CD4-positive, CD25-positive, alpha-beta regulatory T cell (primary cell): ENCODE measurements around the gene SMAD3. TPM values are rescaled to one million over a fixed set of nuclear protein-coding genes. Genes with fewer than 3 reads are reported as not detected.

Source experiments
- ATAC-seq, 2 donors: fragments of 150-1000 bp; cut with Tn5 transposase; one replicate each; pipeline ENCODE4 v1.10.0; 2021; ENCODE audit warnings: low read depth in 2 of 2, moderate number of reproducible peaks in 2 of 2, moderate library complexity in 1 of 2
- DNase-seq, 3 donors: peaks; one replicate each; pipeline versions ENCODE4 v3.0.0 to v3.0.0-alpha.2; 2012 to 2022; ENCODE audit warnings: mixed read lengths in 1 of 3
- H3K27ac ChIP-seq: one replicate; pipeline ENCODE4 v1.7.0; 2013; ENCODE audit warnings: mild to moderate bottlenecking, low read length; ENCODE audit not compliant: insufficient read depth, poor library complexity, severe bottlenecking
- H3K27me3 ChIP-seq: one replicate; pipeline ENCODE4 v1.7.0; 2013; ENCODE audit warnings: low read length; ENCODE audit not compliant: control insufficient read depth, insufficient read depth
- H3K36me3 ChIP-seq: one replicate; pipeline ENCODE4 v1.7.0; 2013; ENCODE audit warnings: mild to moderate bottlenecking, low read length, moderate library complexity; ENCODE audit not compliant: control insufficient read depth, insufficient read depth
- H3K4me1 ChIP-seq: 2 replicates; pipeline ENCODE4 v1.7.0; 2013; ENCODE audit warnings: mild to moderate bottlenecking, low read length; ENCODE audit not compliant: insufficient read depth, control insufficient read depth, poor library complexity, severe bottlenecking
- H3K4me3 ChIP-seq: one replicate; pipeline ENCODE4 v1.7.0; 2013; ENCODE audit warnings: low read depth, mild to moderate bottlenecking, low read length, moderate library complexity
- H3K9me3 ChIP-seq, 2 experiments: 1 replicate in 1 of 2; 2 replicates in 1 of 2; pipeline ENCODE4 v1.7.0; 2013; ENCODE audit warnings: low read length in 2 of 2, mild to moderate bottlenecking in 1 of 2, moderate library complexity in 1 of 2; ENCODE audit not compliant: control insufficient read depth in 2 of 2
- H3K27ac Mint-ChIP-seq, 3 donors: one replicate each; pipeline ENCODE4 v1.8.0; 2020 to 2022; ENCODE audit warnings: mild to moderate bottlenecking in 3 of 3, mixed read lengths in 3 of 3, moderate library complexity in 2 of 3
- H3K27me3 Mint-ChIP-seq: one replicate; pipeline ENCODE4 v1.8.0; 2022; ENCODE audit warnings: mild to moderate bottlenecking, mixed read lengths
- H3K36me3 Mint-ChIP-seq: one replicate; pipeline ENCODE4 v1.8.0; 2020; ENCODE audit warnings: mixed read lengths
- H3K4me1 Mint-ChIP-seq, 4 donors: one replicate each; pipeline ENCODE4 v1.8.0; 2020 to 2022; ENCODE audit warnings: mixed read lengths in 4 of 4, mild to moderate bottlenecking in 1 of 4
- H3K4me3 Mint-ChIP-seq, 4 donors: one replicate each; pipeline ENCODE4 v1.8.0; 2020 to 2022; ENCODE audit warnings: mild to moderate bottlenecking in 4 of 4, mixed read lengths in 4 of 4, moderate library complexity in 3 of 4
- H3K9me3 Mint-ChIP-seq, 7 donors: one replicate each; pipeline ENCODE4 v1.8.0; 2020 to 2022; ENCODE audit warnings: mixed read lengths in 7 of 7, mild to moderate bottlenecking in 3 of 7, moderate library complexity in 2 of 7
- polyA plus RNA-seq, 4 donors: library from polyadenylated mRNA; unstranded; fragments of 300-500 nt; fragmentation: Illumina TruSeq; gene quantifications; one replicate each; pipeline ENCODE4 v1.2.3, GENCODE V29; 2021
- total RNA-seq: library from RNA; stranded (reverse); gene quantifications from one replicate; pipeline ENCODE4 v1.2.3, GENCODE V29; 2022

Gene SMAD3
- total and polyA plus RNA-seq, 5 donors from 2014 or later = 12.0 to 76.6 (median 14.7) TPM

GRCh38 chr15:67145710-67146109, 80.3 kb downstream of the SMAD3 start:
- peaks cover 54 to 97% (median 79%) of the 10 kb centered on the region in 4 donors for H3K4me1 Mint-ChIP-seq
- H3K27ac Mint-ChIP-seq = peak overlapping the region in 2 of 3 donors; percentile 40 to 93
- peak overlapping the region in 3 of 4 donors; percentile 11 to 78 (median 72) for H3K4me3 Mint-ChIP-seq
- peaks cover 2% of the 10 kb centered on the region for H3K36me3 ChIP-seq
- H3K27ac ChIP-seq = no peak overlapping the region
- H3K4me3 ChIP-seq = no peak overlapping the region
- H3K9me3 ChIP-seq = no peaks in the 10 kb centered on the region
- H3K36me3 Mint-ChIP-seq = peaks cover 15% of the 10 kb centered on the region
- H3K4me1 ChIP-seq = peaks cover 59% of the 10 kb centered on the region
- DNase-seq = no peak
- H3K9me3 Mint-ChIP-seq = no peaks in the 10 kb centered on the region
- no peaks in the 10 kb centered on the region for H3K27me3 Mint-ChIP-seq
- H3K27me3 ChIP-seq = no peaks in the 10 kb centered on the region
- no peak for ATAC-seq

GRCh38 chr15:67146234-67146633, 80.8 kb downstream of the SMAD3 start:
- peak overlapping the region; percentile 84 to 96 (median 93) for H3K27ac Mint-ChIP-seq
- Histone ChIP-seq H3K4me1 (peaks cover 56% of the 10 kb centered on the region), H3K27ac (peak overlapping the region; percentile 35)

GRCh38 chr15:67146875-67147381, 81.5 kb downstream of the SMAD3 start:
- no peak for DNase-seq
- no peaks in the 10 kb centered on the region for H3K9me3 Mint-ChIP-seq
- ATAC-seq = peak in 1 of 2 donors; percentile 25
- peaks cover 9% of the 10 kb centered on the region for H3K36me3 Mint-ChIP-seq
- no peaks in the 10 kb centered on the region for H3K9me3 ChIP-seq
- H3K27me3 Mint-ChIP-seq = no peaks in the 10 kb centered on the region
- peak overlapping the region; percentile 84 to 96 (median 93) for H3K27ac Mint-ChIP-seq
- peaks cover 2% of the 10 kb centered on the region for H3K36me3 ChIP-seq
- H3K4me1 ChIP-seq = peaks cover 54% of the 10 kb centered on the region
- peak overlapping the region; percentile 72 to 87 (median 75) for H3K4me3 Mint-ChIP-seq
- H3K27ac ChIP-seq = peak overlapping the region; percentile 36
- peak overlapping the region; percentile 2 for H3K4me3 ChIP-seq
- H3K4me1 Mint-ChIP-seq = peaks cover 50 to 93% (median 70%) of the 10 kb centered on the region in 4 donors
- no peaks in the 10 kb centered on the region for H3K27me3 ChIP-seq

More at GRCh38 chr15:67146234-67146633, 80.8 kb downstream of the SMAD3 start:
- DNase-seq (no peak), ATAC-seq (no peak)
- no peaks in the 10 kb centered on the region for H3K9me3 Mint-ChIP-seq
- Histone ChIP-seq H3K36me3 (peaks cover 2% of the 10 kb centered on the region), H3K9me3 (no peaks in the 10 kb centered on the region), H3K27me3 (no peaks in the 10 kb centered on the region), H3K4me3 (peak overlapping the region; percentile 2)
- H3K4me3 Mint-ChIP-seq = peak overlapping the region; percentile 72 to 87 (median 75)
- H3K36me3 Mint-ChIP-seq = peaks cover 10% of the 10 kb centered on the region
- no peaks in the 10 kb centered on the region for H3K27me3 Mint-ChIP-seq
- peaks cover 50 to 94% (median 75%) of the 10 kb centered on the region in 4 donors for H3K4me1 Mint-ChIP-seq

GRCh38 chr15:67147396-67147949, 82.1 kb downstream of the SMAD3 start:
- peaks cover 4% of the 10 kb centered on the region for H3K36me3 ChIP-seq
- ATAC-seq (no peak), DNase-seq (no peak)
- H3K4me1 ChIP-seq = peaks cover 54% of the 10 kb centered on the region
- no peaks in the 10 kb centered on the region for H3K27me3 ChIP-seq
- peaks cover 48 to 93% (median 71%) of the 10 kb centered on the region in 4 donors for H3K4me1 Mint-ChIP-seq
- H3K4me3 Mint-ChIP-seq = peak overlapping the region; percentile 70 to 78 (median 72)
- peaks cover 5% of the 10 kb centered on the region for H3K36me3 Mint-ChIP-seq
- H3K27ac ChIP-seq = peak overlapping the region; percentile 36
- H3K9me3 ChIP-seq = no peaks in the 10 kb centered on the region
- no peaks in the 10 kb centered on the region for H3K27me3 Mint-ChIP-seq
- peak overlapping the region; percentile 84 to 96 (median 93) for H3K27ac Mint-ChIP-seq
- H3K4me3 ChIP-seq = no peak overlapping the region
- H3K9me3 Mint-ChIP-seq = no peaks in the 10 kb centered on the region

- Histone ChIP-seq H3K36me3 (peaks cover 4% of the 10 kb centered on the region), H3K4me1 (peaks cover 54% of the 10 kb centered on the region), H3K27me3 (no peaks in the 10 kb centered on the region), H3K4me3 (peak overlapping the region; percentile 8), H3K27ac (peak overlapping the region; percentile 28), H3K9me3 (no peaks in the 10 kb centered on the region)
- peak in 1 of 2 donors; percentile 29 for ATAC-seq
- no peaks in the 10 kb centered on the region for H3K27me3 Mint-ChIP-seq
- peaks cover 10% of the 10 kb centered on the region for H3K36me3 Mint-ChIP-seq
- peak overlapping the region in 2 of 3 donors; percentile 93 to 96 for H3K27ac Mint-ChIP-seq
- H3K4me3 Mint-ChIP-seq = peak overlapping the region; percentile 58 to 78 (median 71)
- peaks cover 41 to 91% (median 71%) of the 10 kb centered on the region in 4 donors for H3K4me1 Mint-ChIP-seq
- no peaks in the 10 kb centered on the region for H3K9me3 Mint-ChIP-seq
- DNase-seq = peak in 1 of 3 donors; percentile 40
Observed at GRCh38 chr15:67148196-67148701, 82.8 kb downstream of the SMAD3 start.

GRCh38 chr15:67149068-67149772, 83.8 kb downstream of the SMAD3 start:
- Histone ChIP-seq H3K4me1 (peaks cover 54% of the 10 kb centered on the region), H3K27ac (no peak overlapping the region)

GRCh38 chr15:67149773-67150022, 84.3 kb downstream of the SMAD3 start:
- peaks cover 9% of the 10 kb centered on the region for H3K36me3 ChIP-seq
- H3K4me3 ChIP-seq = peak overlapping the region; percentile 66
- no peak for DNase-seq
- peak overlapping the region; percentile 82 to 93 (median 92) for H3K27ac Mint-ChIP-seq
- no peaks in the 10 kb centered on the region for H3K9me3 ChIP-seq
- no peak for ATAC-seq
- no peaks in the 10 kb centered on the region for H3K27me3 ChIP-seq
- peaks cover 16% of the 10 kb centered on the region for H3K36me3 Mint-ChIP-seq
- H3K4me1 ChIP-seq = peaks cover 54% of the 10 kb centered on the region
- no peak overlapping the region for H3K27ac ChIP-seq
- H3K9me3 Mint-ChIP-seq = peaks cover 0 to 1% (median 0%) of the 10 kb centered on the region in 7 donors
- H3K4me3 Mint-ChIP-seq = peak overlapping the region; percentile 72 to 83 (median 72)
- no peaks in the 10 kb centered on the region for H3K27me3 Mint-ChIP-seq
- H3K4me1 Mint-ChIP-seq = peaks cover 48 to 84% (median 68%) of the 10 kb centered on the region in 4 donors

More at GRCh38 chr15:67149068-67149772, 83.8 kb downstream of the SMAD3 start:
- Histone ChIP-seq H3K27me3 (no peaks in the 10 kb centered on the region), H3K9me3 (no peaks in the 10 kb centered on the region), H3K4me3 (peak overlapping the region; percentile 66), H3K36me3 (peaks cover 8% of the 10 kb centered on the region)
- ATAC-seq (no peak), DNase-seq (no peak)
- no peaks in the 10 kb centered on the region for H3K27me3 Mint-ChIP-seq
- H3K27ac Mint-ChIP-seq = peak overlapping the region; percentile 74 to 96 (median 93)
- H3K36me3 Mint-ChIP-seq = peaks cover 15% of the 10 kb centered on the region
- H3K4me3 Mint-ChIP-seq = peak overlapping the region; percentile 72 to 83 (median 72)
- peaks cover 46 to 86% (median 70%) of the 10 kb centered on the region in 4 donors for H3K4me1 Mint-ChIP-seq
- H3K9me3 Mint-ChIP-seq = peaks cover 0 to 1% (median 0%) of the 10 kb centered on the region in 7 donors
